Ascending aorta (tissue), 2 donors: ENCODE results near the gene CBR3. TPM values are rescaled to one million over a fixed set of nuclear protein-coding genes. Genes with fewer than 3 reads are reported as not detected.

Source experiments
- DNase-seq, 2 donors: peaks; one replicate each; pipeline ENCODE4 v3.0.0-alpha.2; 2019; ENCODE audit warnings: low spot score in 2 of 2
- H3K27ac ChIP-seq, 2 donors: fragments of 200-600 bp; sonication (generic); one replicate each; pipeline ENCODE4 v1.5.1; 2016 to 2017; ENCODE audit warnings: mild to moderate bottlenecking in 1 of 2
- H3K27me3 ChIP-seq: fragments of 200-600 bp; sonication (generic); one replicate; pipeline ENCODE4 v1.5.1; 2017
- H3K36me3 ChIP-seq, 2 donors: fragments of 200-600 bp; sonication (generic); one replicate each; pipeline ENCODE4 v1.5.1; 2016
- H3K4me1 ChIP-seq, 2 donors: fragments of 200-600 bp; sonication (generic); one replicate each; pipeline ENCODE4 v1.5.1; 2016 to 2017; ENCODE audit warnings: mild to moderate bottlenecking in 1 of 2
- H3K4me3 ChIP-seq, 2 donors: fragments of 200-600 bp; sonication (generic); one replicate each; pipeline ENCODE4 v1.5.1; 2016 to 2017; ENCODE audit warnings: mild to moderate bottlenecking in 1 of 2
- H3K9me3 ChIP-seq, 2 donors: fragments of 200-600 bp; sonication (generic); one replicate each; pipeline ENCODE4 v1.5.1; 2016
- CTCF ChIP-seq, 3 experiments: fragments of 200-600 bp in 2 of 3; fragments of 450-650 bp in 1 of 3; sonication (generic) in 2 of 3; IDR thresholded peaks; one replicate each; pipeline ENCODE4 v1.5.1; 2016 to 2019; ENCODE audit warnings: antibody characterized with exemption in 3 of 3, mild to moderate bottlenecking in 1 of 3, moderate library complexity in 1 of 3
- intact Hi-C: fragments of 100-400 bp; cut with DNase I; formaldehyde crosslinking; loops from one replicate; pipeline ENCODE4 v1.15.1; 2023
- total RNA-seq: library from RNA; depleted of rRNA; stranded (reverse); fragments of >200 nt; gene quantifications from one replicate; pipeline ENCODE4 v1.1.0, GENCODE V29; 2016

The CBR3 gene
- total RNA-seq, 1 donor from 2014 or later: 59.2 TPM

GRCh38 chr21:36180963-36181362, 46.1 kb downstream of the CBR3 start:
- Histone ChIP-seq H3K4me1 (no peaks in the 10 kb centered on the region), H3K27me3 (no peaks in the 10 kb centered on the region), H3K36me3 (no peaks in the 10 kb centered on the region), H3K9me3 (no peaks in the 10 kb centered on the region), H3K4me3 (no peak overlapping the region), H3K27ac (no peak overlapping the region)
- TF ChIP-seq CTCF (IDR thresholded peaks at IDR 0.05): no peak
- no peak for DNase-seq
- intact Hi-C loops: no loop called here

GRCh38 chr21:36183144-36183795, 48.4 kb downstream of the CBR3 start:
- no peak overlapping the region for H3K4me3 ChIP-seq
- TF ChIP-seq CTCF (IDR thresholded peaks at IDR 0.05): no peak
- intact Hi-C loops: no loop called here
- H3K27ac ChIP-seq: no peak overlapping the region
- no peaks in the 10 kb centered on the region for H3K9me3 ChIP-seq
- H3K27me3 ChIP-seq: no peaks in the 10 kb centered on the region
- no peaks in the 10 kb centered on the region for H3K36me3 ChIP-seq
- no peak for DNase-seq
- H3K4me1 ChIP-seq: peaks cover 0 to under 1% of the 10 kb centered on the region in 2 donors

GRCh38 chr21:36184545-36184944, 49.7 kb downstream of the CBR3 start:
- no peak for DNase-seq
- no peak for TF ChIP-seq CTCF (IDR thresholded peaks at IDR 0.05)
- Histone ChIP-seq H3K27ac (no peak overlapping the region), H3K36me3 (no peaks in the 10 kb centered on the region), H3K4me1 (peaks cover 0 to 4% of the 10 kb centered on the region in 2 donors), H3K9me3 (no peaks in the 10 kb centered on the region), H3K4me3 (no peak overlapping the region), H3K27me3 (no peaks in the 10 kb centered on the region)
- intact Hi-C loops: no loop called here

GRCh38 chr21:36185523-36185922, 50.6 kb downstream of the CBR3 start:
- Histone ChIP-seq H3K27me3 (no peaks in the 10 kb centered on the region), H3K36me3 (no peaks in the 10 kb centered on the region), H3K27ac (no peak overlapping the region), H3K4me3 (no peak overlapping the region), H3K9me3 (no peaks in the 10 kb centered on the region), H3K4me1 (peaks cover 0 to 4% of the 10 kb centered on the region in 2 donors)
- TF ChIP-seq CTCF (IDR thresholded peaks at IDR 0.05): no peak
- intact Hi-C loops: no loop called here
- DNase-seq: no peak

- H3K4me1 ChIP-seq: peaks cover 0 to 4% of the 10 kb centered on the region in 2 donors
- no peaks in the 10 kb centered on the region for H3K27me3 ChIP-seq
- no peak overlapping the region for H3K27ac ChIP-seq
- H3K4me3 ChIP-seq: no peak overlapping the region
- no peak for TF ChIP-seq CTCF (IDR thresholded peaks at IDR 0.05)
- no peaks in the 10 kb centered on the region for H3K9me3 ChIP-seq
- H3K36me3 ChIP-seq: no peaks in the 10 kb centered on the region
- no peak for DNase-seq
- intact Hi-C loops: no loop called here
These were observed 51.2 kb downstream of the CBR3 start for GRCh38 chr21:36186081-36186480.
